Ovary (tissue), 9 donors: ENCODE data around the gene TBC1D3B. TPM values are rescaled to one million over a fixed set of nuclear protein-coding genes. Genes with fewer than 3 reads are reported as not detected.
"Not testable (repeated sequence)": the region's sequence is repeated elsewhere in the genome, so short reads cannot be mapped to it uniquely, and the experiment has no call there.

Source experiments
- DNase-seq, 5 donors: peaks; one replicate each; pipeline ENCODE4 v3.0.0-alpha.2; 2019 to 2020
- H3K27ac ChIP-seq, 2 donors: fragments of 200-600 bp; one replicate each; pipeline versions ENCODE4 v1.5.1 to v1.8.0; 2019 to 2022
- H3K27me3 ChIP-seq: fragments of 200-600 bp; one replicate; pipeline ENCODE4 v1.8.0; 2022
- H3K36me3 ChIP-seq: fragments of 200-600 bp; sonication (generic); one replicate; pipeline ENCODE4 v1.5.1; 2019
- H3K4me1 ChIP-seq: one replicate; pipeline ENCODE4 v1.8.1; 2013; ENCODE audit warnings: mild to moderate bottlenecking, moderate library complexity; ENCODE audit not compliant: insufficient read depth
- H3K4me3 ChIP-seq: fragments of 200-600 bp; sonication (generic); one replicate; pipeline ENCODE4 v1.5.1; 2017
- H3K9me3 ChIP-seq, 2 donors: fragments of 200-600 bp in 1 of 2; sonication (generic) in 1 of 2; one replicate each; pipeline versions ENCODE4 v1.5.1 to v1.8.1; 2013 to 2019; ENCODE audit warnings: mild to moderate bottlenecking in 1 of 2, moderate library complexity in 1 of 2
- EP300 ChIP-seq: sonication (generic); formaldehyde crosslinking; IDR thresholded peaks from one replicate; pipeline ENCODE4 v1.6.1; 2017; ENCODE audit warnings: antibody characterized with exemption
- POLR2A ChIP-seq: fragments of 450-650 bp; IDR thresholded peaks from one replicate; pipeline ENCODE4 v1.6.1; 2017; ENCODE audit warnings: antibody characterized with exemption, mild to moderate bottlenecking, moderate library complexity
- WGBS, 3 donors: extraction: QIAGEN DNeasy Blood & Tissue Kit in 1 of 3; methylation state at CpG; one replicate each; pipeline versions ENCODE4 v1.1.5 to v1.1.7; 2013 to 2017; 5-methylcytosine and 5-hydroxymethylcytosine counted together
- intact Hi-C, 4 donors: fragments of 100-400 bp; cut with DNase I; formaldehyde crosslinking; loops; one replicate each; pipeline versions ENCODE4 v1.11.0 to v1.15.1; 2022 to 2023
- polyA plus RNA-seq, 2 donors: library from polyadenylated mRNA; stranded (reverse); fragments of 200-250 nt in 1 of 2; fragments of 350-450 nt in 1 of 2; fragmentation: Illumina TruSeq in 1 of 2; extraction: RNeasy Lipid Tissue Mini Kit (QIAGEN cat#74804) in 1 of 2; gene quantifications; one replicate each; pipeline ENCODE4 v1.2.3, GENCODE V29; 2013 to 2014
- total RNA-seq, 7 donors: library from RNA; depleted of rRNA in 2 of 7; stranded (reverse); fragments of >200 nt in 2 of 7; fragmentation: NEBNext Ultra II Directional in 3 of 7; extraction: Animal tissue kit (Norgen Biotek cat#: 25700) in 3 of 7; gene quantifications; one replicate each; pipeline versions ENCODE4 v1.1.0 to v1.2.4, GENCODE V29; 2016 to 2023
- TF ChIP-seq, protein P1 (sequence below), 3 donors: fragments of 450-650 bp in 2 of 3; fragments of 200-600 bp in 1 of 3; IDR thresholded peaks; one replicate each; pipeline versions ENCODE4 v1.5.1 to v1.8.0; 2016 to 2022; ENCODE audit warnings: antibody characterized with exemption in 3 of 3, mild to moderate bottlenecking in 1 of 3
- donor health status: DM: no; HTN: no; CAD: no; lungs with moderate emphysema.
- donor health status: DM: no; HTN: no; CAD: no.
- donor health status: Bipolar disorder and iron deficiency.
- donor health status: DM: yes; HTN: yes; CAD: no.
- donor health status: DM: no; HTN: no; CAD: no.
- donor health status: DM: yes; HTN: yes; CAD: no.

Gene TBC1D3B
- total and polyA plus RNA-seq, 9 donors, result 1.1 to 11.5 (median 4.5) TPM; not detected in 1

DNA sequence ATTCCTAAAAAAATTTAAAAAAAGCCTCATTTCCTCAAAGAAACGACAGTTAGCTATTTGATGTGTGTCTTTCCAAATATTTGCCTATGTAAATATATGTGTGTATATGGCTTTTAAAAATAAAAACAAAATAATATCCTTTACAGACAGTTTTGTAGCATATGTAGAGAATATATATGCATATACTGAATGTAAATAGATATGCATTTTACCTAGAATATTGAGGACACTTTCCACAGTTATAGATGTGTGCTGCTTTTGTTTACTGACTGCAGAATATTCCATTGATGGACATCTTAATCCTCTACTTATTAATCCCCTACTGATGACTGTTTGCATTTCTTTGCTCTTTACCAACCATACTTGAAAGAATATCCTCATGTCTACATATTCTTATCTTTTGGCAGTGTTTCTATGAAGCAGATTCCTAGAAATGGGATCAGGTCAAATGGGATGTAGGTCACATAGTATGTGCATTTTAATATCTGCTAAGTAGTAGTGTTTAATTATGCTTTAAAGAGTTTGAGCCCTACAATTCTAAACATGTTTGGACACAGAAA lies 16.9 kb upstream of the TBC1D3B start:
- DNase-seq, result no peak
- Histone ChIP-seq H3K4me1 (peaks cover 4% of the 10 kb centered on the region), H3K36me3 (no peaks in the 10 kb centered on the region), H3K9me3 (no peaks in the 10 kb centered on the region), H3K4me3 (no peak overlapping the region), H3K27me3 (no peaks in the 10 kb centered on the region), H3K27ac (no peak overlapping the region)
- intact Hi-C loops, result no loop called here
- TF ChIP-seq, protein P1, sequence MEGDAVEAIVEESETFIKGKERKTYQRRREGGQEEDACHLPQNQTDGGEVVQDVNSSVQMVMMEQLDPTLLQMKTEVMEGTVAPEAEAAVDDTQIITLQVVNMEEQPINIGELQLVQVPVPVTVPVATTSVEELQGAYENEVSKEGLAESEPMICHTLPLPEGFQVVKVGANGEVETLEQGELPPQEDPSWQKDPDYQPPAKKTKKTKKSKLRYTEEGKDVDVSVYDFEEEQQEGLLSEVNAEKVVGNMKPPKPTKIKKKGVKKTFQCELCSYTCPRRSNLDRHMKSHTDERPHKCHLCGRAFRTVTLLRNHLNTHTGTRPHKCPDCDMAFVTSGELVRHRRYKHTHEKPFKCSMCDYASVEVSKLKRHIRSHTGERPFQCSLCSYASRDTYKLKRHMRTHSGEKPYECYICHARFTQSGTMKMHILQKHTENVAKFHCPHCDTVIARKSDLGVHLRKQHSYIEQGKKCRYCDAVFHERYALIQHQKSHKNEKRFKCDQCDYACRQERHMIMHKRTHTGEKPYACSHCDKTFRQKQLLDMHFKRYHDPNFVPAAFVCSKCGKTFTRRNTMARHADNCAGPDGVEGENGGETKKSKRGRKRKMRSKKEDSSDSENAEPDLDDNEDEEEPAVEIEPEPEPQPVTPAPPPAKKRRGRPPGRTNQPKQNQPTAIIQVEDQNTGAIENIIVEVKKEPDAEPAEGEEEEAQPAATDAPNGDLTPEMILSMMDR (IDR thresholded peaks at IDR 0.05), result no peak
- no peak for TF ChIP-seq EP300
- WGBS, 3 donors, result 17 to 38% (median 25%) methylated on average over 1 of the region's 1 CpG

DNA sequence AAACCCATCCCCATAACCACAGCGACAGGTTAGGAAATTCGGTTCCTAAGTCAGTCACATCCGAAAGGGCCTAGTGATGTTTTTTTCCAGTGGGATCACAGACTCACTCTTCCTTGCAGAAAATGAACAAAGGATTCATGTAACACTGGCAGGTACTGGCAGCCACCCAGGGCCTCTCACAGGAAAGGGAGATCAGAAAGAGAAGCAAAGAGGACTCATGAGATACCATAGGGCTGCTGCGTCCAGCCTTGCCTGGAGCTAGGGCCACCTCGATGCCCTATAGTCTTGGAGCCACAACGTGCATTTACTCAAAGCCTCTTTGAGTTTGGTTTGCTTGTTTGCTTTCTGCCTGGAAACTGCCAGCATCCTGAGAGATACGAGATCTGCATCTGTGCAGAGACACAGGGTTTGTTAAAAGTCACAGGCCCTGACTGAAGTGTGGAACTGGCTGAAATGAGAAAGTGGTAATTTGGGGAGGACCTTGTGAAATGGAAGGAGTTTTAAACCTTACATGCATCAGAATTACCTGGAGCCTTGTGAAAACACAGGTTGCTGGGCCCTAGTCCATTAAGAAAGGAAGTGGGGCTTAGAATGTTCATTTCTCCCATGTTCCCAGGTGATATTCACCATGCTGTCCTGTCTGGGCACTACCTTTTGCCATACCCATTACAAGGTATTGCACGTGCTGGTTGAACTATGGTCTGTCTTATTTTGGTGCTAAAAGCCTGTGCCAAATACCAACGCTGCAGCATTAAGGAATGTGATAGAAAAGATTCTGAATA lies 14.3 kb upstream of the TBC1D3B start:
- intact Hi-C loops, H3K4me3 ChIP-seq, H3K27ac ChIP-seq, H3K4me1 ChIP-seq, H3K36me3 ChIP-seq, H3K27me3 ChIP-seq, DNase-seq, H3K9me3 ChIP-seq: not testable (repeated sequence)
- 73 to 82% (median 79%) methylated on average over 9 of the region's 9 CpGs for WGBS, 3 donors

DNA sequence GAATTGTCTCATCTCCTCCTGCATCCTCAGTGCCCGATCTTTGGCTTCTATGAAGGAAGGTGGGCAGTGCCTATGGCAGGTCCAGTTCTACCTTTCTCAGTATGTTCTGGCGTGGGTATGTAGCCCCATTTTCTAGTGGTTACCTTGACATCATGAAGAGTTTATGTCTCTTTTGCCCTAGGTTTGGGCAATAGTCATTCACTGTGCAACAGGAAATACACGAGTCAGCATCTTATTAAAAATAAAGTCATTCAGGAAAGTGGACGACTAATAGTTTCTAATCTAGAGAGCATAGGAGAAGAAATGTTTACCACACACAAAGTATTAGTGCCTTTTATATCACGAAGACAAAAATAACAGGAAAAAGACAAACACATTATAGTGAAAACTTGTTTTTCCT lies 13.6 kb upstream of the TBC1D3B start:
- H3K4me3 ChIP-seq, intact Hi-C loops, DNase-seq, H3K4me1 ChIP-seq, H3K27me3 ChIP-seq, H3K36me3 ChIP-seq, H3K27ac ChIP-seq, H3K9me3 ChIP-seq: not testable (repeated sequence)
- WGBS, 3 donors, result 59 to 71% (median 64%) methylated on average over 5 of the region's 5 CpGs

DNA sequence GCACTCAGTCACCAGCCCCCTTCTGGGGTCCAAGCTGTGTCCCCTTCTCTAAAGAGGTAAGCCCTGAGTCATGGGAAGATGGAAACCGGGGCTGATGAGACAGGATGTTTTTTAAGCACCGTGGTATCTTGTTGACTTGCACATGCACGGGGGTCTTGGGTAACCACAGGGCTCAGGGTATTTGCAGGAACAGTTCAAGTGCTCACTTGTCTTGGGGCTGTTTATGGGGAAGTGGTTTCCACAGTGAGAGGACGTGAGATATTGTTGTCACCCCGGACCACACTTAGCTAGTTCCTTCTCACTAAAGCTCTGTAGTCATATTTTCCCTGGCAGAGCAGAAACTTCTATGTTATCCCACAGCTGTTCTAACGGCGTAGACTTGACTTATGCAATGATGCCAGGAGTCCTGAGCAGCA lies 12.5 kb upstream of the TBC1D3B start:
- DNase-seq, result no peak
- 47 to 60% (median 56%) methylated on average over 7 of the region's 7 CpGs for WGBS, 3 donors
- peak overlapping the region in 1 of 2 donors; percentile 38 for H3K27ac ChIP-seq

GRCh38 chr17:36187943-36188665 lies 11.7 kb upstream of the TBC1D3B start:
- peak overlapping the region in 1 of 2 donors; percentile 38 for H3K27ac ChIP-seq
- H3K9me3 ChIP-seq, H3K4me3 ChIP-seq, H3K27me3 ChIP-seq, H3K36me3 ChIP-seq, H3K4me1 ChIP-seq, intact Hi-C loops, DNase-seq: not testable (repeated sequence)
- WGBS, 3 donors, result 67 to 87% (median 70%) methylated on average over 5 of the region's 5 CpGs

More for the DNA sequence above, 12.5 kb upstream of the TBC1D3B start:
- H3K4me1 ChIP-seq, result peaks cover 8% of the 10 kb centered on the region
- H3K36me3 ChIP-seq, result no peaks in the 10 kb centered on the region
- intact Hi-C loops, result no loop called here
- no peak overlapping the region for H3K4me3 ChIP-seq
- H3K9me3 ChIP-seq, result no peaks in the 10 kb centered on the region
- H3K27me3 ChIP-seq, result no peaks in the 10 kb centered on the region
- TF ChIP-seq POLR2A (no peak), EP300 (no peak)
- TF ChIP-seq, protein P1 (IDR thresholded peaks at IDR 0.05), result no peak

DNA sequence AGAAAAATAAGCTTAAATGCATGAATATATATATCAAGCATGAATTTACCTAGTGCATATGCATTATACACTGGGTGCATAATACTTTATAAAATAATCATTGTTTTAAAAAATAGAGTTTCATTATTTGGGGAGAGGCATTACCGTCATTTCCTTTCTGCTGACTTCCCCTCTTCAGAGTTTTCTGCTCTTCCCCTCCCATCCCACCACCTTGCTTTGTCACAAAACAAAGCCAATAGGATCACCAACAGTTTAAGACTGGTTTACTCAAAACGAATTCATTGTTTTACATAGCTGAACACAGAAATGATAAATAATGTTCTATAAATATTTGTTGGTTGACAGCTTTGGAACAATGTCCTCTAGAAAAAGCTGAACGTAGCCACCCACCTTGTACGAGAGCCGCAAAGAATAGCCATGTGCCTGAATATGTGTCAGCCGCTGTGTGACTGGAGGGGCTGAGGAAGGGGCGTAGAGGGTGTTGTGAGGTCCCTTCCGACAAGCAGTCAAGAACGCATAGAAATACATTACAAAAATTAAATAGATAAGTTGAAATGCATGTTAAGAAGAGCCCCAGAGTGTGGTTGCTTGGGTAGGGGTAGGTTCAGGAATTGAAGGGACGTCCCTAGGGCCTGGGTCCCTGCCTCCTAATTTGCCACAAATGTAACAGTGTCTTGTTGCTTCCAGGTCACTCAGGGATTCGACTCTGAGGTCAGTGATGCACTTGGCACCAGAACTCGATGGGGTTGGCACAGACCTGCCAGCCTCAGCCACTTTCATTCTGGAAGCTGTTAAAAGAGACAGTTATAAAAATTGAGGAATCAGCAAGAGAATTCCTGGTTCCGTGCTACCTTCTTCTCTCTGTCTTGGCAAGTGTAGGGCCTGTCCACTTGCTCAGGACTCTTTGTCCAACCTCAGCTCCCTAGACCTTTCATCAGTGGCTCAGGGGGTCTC lies 10.7 kb upstream of the TBC1D3B start:
- H3K4me3 ChIP-seq, H3K4me1 ChIP-seq, intact Hi-C loops, H3K36me3 ChIP-seq, H3K9me3 ChIP-seq, H3K27ac ChIP-seq, H3K27me3 ChIP-seq, DNase-seq: not testable (repeated sequence)
- 67 to 78% (median 76%) methylated on average over 13 of the region's 13 CpGs for WGBS, 3 donors
